B cell (primary cell): Measurements from ENCODE around the gene STX8. TPM values are rescaled to one million over a fixed set of nuclear protein-coding genes. Genes with fewer than 3 reads are reported as not detected.
A peak's percentile ranks its signal among the peaks of the same experiment; 100 is the strongest.

ENCODE experiments used
- ATAC-seq: fragments of 200-7000 bp; cut with Tn5 transposase; one replicate; pipeline ENCODE4 v1.10.0; 2021; ENCODE audit warnings: low read depth, mild to moderate bottlenecking, moderate number of reproducible peaks, moderate library complexity
- CTCF ChIA-PET: fragments of 350-600 bp; sonication (Branson Sonifier 250); formaldehyde crosslinking; loops from one replicate; lab custom pipeline; 2021; ENCODE audit warnings: antibody characterized with exemption, inconsistent platforms; lab: Charles Lee
- POLR2A ChIA-PET: fragments of 350-600 bp; sonication (Branson Sonifier 250); formaldehyde crosslinking; loops from one replicate; lab custom pipeline; 2021; ENCODE audit warnings: antibody characterized with exemption; lab: Charles Lee
- DNase-seq: peaks from one replicate; pipeline ENCODE4 v3.0.0; 2013
- H2AFZ ChIP-seq: 2 replicates; pipeline ENCODE4 v1.6.1; 2012; ENCODE audit warnings: mild to moderate bottlenecking, low read depth, low read length; ENCODE audit not compliant: insufficient read depth, poor library complexity, severe bottlenecking
- H3K27ac ChIP-seq, 2 donors: 1 replicate in 1 of 2; 2 replicates in 1 of 2; pipeline ENCODE4 v1.5.1; 2012 to 2013; ENCODE audit warnings: low read length in 2 of 2, mild to moderate bottlenecking in 2 of 2, moderate library complexity in 1 of 2
- H3K27me3 ChIP-seq, 4 experiments: fragments of 200-600 bp in 1 of 4; sonication (generic) in 1 of 4; replicated peaks in 1 of 4; 1 replicate in 2 of 4; 2 replicates in 2 of 4; pipeline versions ENCODE4 v1.6.1 to v1.7.0; 2013 to 2016; ENCODE audit warnings: low read length in 3 of 4, mild to moderate bottlenecking in 2 of 4, mixed read lengths in 1 of 4, moderate library complexity in 1 of 4; ENCODE audit not compliant: insufficient read depth in 4 of 4, control insufficient read depth in 3 of 4; ENCODE audit errors: control extremely low read depth in 1 of 4
- H3K36me3 ChIP-seq, 2 experiments: replicated peaks in 1 of 2; 1 replicate in 1 of 2; 2 replicates in 1 of 2; pipeline versions ENCODE4 v1.6.1 to v1.7.1; 2013; ENCODE audit warnings: low read length in 1 of 2; ENCODE audit not compliant: insufficient read depth in 2 of 2, control insufficient read depth in 1 of 2; ENCODE audit errors: control extremely low read depth in 1 of 2, extremely low read depth in 1 of 2
- H3K4me1 ChIP-seq, 2 donors: fragments of 200-600 bp in 1 of 2; sonication (generic) in 1 of 2; 1 replicate in 1 of 2; 2 replicates in 1 of 2; pipeline versions ENCODE4 v1.5.1 to v1.6.1; 2013 to 2017; ENCODE audit warnings: low read length in 2 of 2; ENCODE audit not compliant: control insufficient read depth in 2 of 2, insufficient read depth in 2 of 2
- H3K4me2 ChIP-seq: replicated peaks from 2 replicates; pipeline ENCODE3; 2012; ENCODE audit warnings: mild to moderate bottlenecking, low read depth, low read length; ENCODE audit not compliant: poor library complexity, severe bottlenecking
- H3K4me3 ChIP-seq, 5 experiments: fragments of 200-600 bp in 1 of 5; sonication (generic) in 1 of 5; 1 replicate in 3 of 5; 2 replicates in 2 of 5; pipeline versions ENCODE4 v1.5.1 to v1.7.0; 2011 to 2016; ENCODE audit warnings: low read length in 4 of 5, mild to moderate bottlenecking in 4 of 5, low read depth in 2 of 5, control low read depth in 1 of 5, moderate library complexity in 1 of 5; ENCODE audit not compliant: insufficient read depth in 1 of 5; ENCODE audit errors: control extremely low read depth in 1 of 5, extremely low read depth in 1 of 5
- H3K79me2 ChIP-seq: fragments of 200-600 bp; sonication (generic); one replicate; pipeline ENCODE4 v1.6.0; 2016; ENCODE audit warnings: low read length; ENCODE audit not compliant: control insufficient read depth, insufficient read depth
- H3K9ac ChIP-seq: fragments of 200-600 bp; sonication (generic); 2 replicates; pipeline ENCODE4 v1.6.1; 2017; ENCODE audit warnings: mild to moderate bottlenecking, low read length, moderate library complexity
- H3K9me3 ChIP-seq, 3 donors: one replicate each; pipeline versions ENCODE4 v1.6.1 to v1.7.1; 2013; ENCODE audit warnings: low read length in 2 of 3; ENCODE audit not compliant: control insufficient read depth in 2 of 3, insufficient read depth in 1 of 3; ENCODE audit errors: control extremely low read depth in 1 of 3
- H4K20me1 ChIP-seq: 2 replicates; pipeline ENCODE4 v1.6.0; 2012; ENCODE audit warnings: mild to moderate bottlenecking, low read length; ENCODE audit not compliant: insufficient read depth, control insufficient read depth, poor library complexity, severe bottlenecking
- H3K27ac Mint-ChIP-seq: one replicate; pipeline ENCODE4 v1.8.0; 2021; ENCODE audit warnings: mixed read lengths
- H3K27me3 Mint-ChIP-seq: one replicate; pipeline ENCODE4 v1.8.0; 2021; ENCODE audit warnings: mixed read lengths
- H3K4me1 Mint-ChIP-seq: one replicate; pipeline ENCODE4 v1.8.0; 2021; ENCODE audit warnings: mixed read lengths
- H3K4me3 Mint-ChIP-seq: one replicate; pipeline ENCODE4 v1.8.0; 2021; ENCODE audit warnings: mixed read lengths
- H3K9me3 Mint-ChIP-seq: one replicate; pipeline ENCODE4 v1.8.0; 2022; ENCODE audit warnings: mixed read lengths; ENCODE audit not compliant: insufficient read depth
- EZH2 ChIP-seq: IDR thresholded peaks from 2 replicates; pipeline ENCODE4 v1.6.1; 2012; ENCODE audit warnings: borderline replicate concordance, low read depth, mild to moderate bottlenecking, moderate library complexity, low read length; ENCODE audit not compliant: insufficient read depth, poor library complexity, severe bottlenecking
- WGBS: methylation state at CpG from one replicate; pipeline ENCODE4 v1.1.5; 2013; ENCODE audit warnings: missing lambda C conversion rate; ENCODE audit not compliant: insufficient coverage; 5-methylcytosine and 5-hydroxymethylcytosine counted together
- intact Hi-C: fragments of 100-400 bp; cut with micrococcal nuclease; formaldehyde crosslinking; loops from one replicate; pipeline ENCODE4 v1.10.0; 2022
- polyA plus RNA-seq: library from polyadenylated mRNA; depleted of rRNA; stranded (reverse); fragments of >200 nt; gene quantifications from 2 replicates; pipeline ENCODE4 v1.2.3, GENCODE V29; 2012
- total RNA-seq, 2 donors: library from RNA; stranded (reverse); fragments of 120-200 nt in 1 of 2; gene quantifications; 1 replicate in 1 of 2; 2 replicates in 1 of 2; pipeline versions ENCODE4 v1.2.3 to v1.2.4, GENCODE V29; 2013 to 2022
- TF ChIP-seq, protein P1 (sequence below): fragments of 200-600 bp; IDR thresholded peaks from one replicate; pipeline ENCODE4 v1.8.0; 2022; ENCODE audit warnings: antibody characterized with exemption, mild to moderate bottlenecking

Gene STX8
- total and polyA plus RNA-seq, 2 donors (not counting 1 experiment from before 2014, with no cell fraction given) = 35.8 to 61.5 TPM

DNA sequence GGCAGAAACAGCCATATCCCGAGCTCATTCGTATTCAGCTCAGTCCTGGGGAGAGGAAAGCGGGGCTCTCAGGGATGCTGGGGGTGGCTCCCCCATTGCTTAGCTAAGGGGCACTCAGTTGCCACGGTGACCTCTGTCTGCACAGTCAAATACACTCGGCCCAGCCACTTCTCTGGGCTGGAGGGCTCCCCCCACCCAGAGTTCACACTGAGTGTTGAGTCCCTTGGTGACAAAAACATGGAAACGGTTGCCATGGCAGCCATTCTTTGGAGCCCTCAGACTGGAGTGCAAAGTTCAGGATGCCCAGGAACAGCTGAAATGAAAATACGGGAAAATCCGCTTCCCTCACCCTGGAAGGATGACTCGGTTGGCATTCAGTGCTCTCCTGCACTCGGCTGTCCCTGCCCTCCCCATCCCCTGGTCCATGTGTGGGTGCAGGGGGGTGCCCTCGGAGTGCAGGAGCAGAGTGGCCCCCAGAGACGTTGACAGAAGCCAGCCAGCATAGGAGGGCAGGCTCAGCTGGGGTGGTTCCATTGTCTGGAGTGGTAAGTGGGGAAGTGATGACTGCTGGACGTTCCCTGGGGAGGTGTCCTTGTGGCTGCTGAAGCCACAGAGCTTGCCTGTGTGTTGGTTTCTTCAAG is 337.8 kb downstream of the STX8 start:
- Mint-ChIP-seq H3K27me3 (peaks cover 19% of the 10 kb centered on the region), H3K27ac (no peak overlapping the region), H3K9me3 (no peaks in the 10 kb centered on the region), H3K4me1 (peaks cover 24% of the 10 kb centered on the region), H3K4me3 (peak overlapping the region; percentile 54)
- Histone ChIP-seq H3K36me3 (no peaks in the 10 kb centered on the region), H3K27me3 (peaks cover 0 to 34% (median 0%) of the 10 kb centered on the region in 4 experiments), H3K79me2 (no peaks in the 10 kb centered on the region), H2AFZ (no peak overlapping the region), H4K20me1 (no peaks in the 10 kb centered on the region), H3K9ac (no peak overlapping the region), H3K9me3 (peaks cover 0 to 2% (median 0%) of the 10 kb centered on the region in 3 donors), H3K4me2 (no peak overlapping the region), H3K4me3 (no peak overlapping the region), H3K27ac (no peak overlapping the region), H3K4me1 (peaks cover 13 to 20% of the 10 kb centered on the region in 2 donors)
- no peak for TF ChIP-seq EZH2
- TF ChIP-seq, protein P1, sequence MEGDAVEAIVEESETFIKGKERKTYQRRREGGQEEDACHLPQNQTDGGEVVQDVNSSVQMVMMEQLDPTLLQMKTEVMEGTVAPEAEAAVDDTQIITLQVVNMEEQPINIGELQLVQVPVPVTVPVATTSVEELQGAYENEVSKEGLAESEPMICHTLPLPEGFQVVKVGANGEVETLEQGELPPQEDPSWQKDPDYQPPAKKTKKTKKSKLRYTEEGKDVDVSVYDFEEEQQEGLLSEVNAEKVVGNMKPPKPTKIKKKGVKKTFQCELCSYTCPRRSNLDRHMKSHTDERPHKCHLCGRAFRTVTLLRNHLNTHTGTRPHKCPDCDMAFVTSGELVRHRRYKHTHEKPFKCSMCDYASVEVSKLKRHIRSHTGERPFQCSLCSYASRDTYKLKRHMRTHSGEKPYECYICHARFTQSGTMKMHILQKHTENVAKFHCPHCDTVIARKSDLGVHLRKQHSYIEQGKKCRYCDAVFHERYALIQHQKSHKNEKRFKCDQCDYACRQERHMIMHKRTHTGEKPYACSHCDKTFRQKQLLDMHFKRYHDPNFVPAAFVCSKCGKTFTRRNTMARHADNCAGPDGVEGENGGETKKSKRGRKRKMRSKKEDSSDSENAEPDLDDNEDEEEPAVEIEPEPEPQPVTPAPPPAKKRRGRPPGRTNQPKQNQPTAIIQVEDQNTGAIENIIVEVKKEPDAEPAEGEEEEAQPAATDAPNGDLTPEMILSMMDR = no peak
- CTCF ChIA-PET = no interaction called here
- WGBS = 81% methylated on average over 13 of the region's 13 CpGs
- POLR2A ChIA-PET = interaction anchor here (0.6 kb wide), 1 partner anchor 32 kb away, joined by 3 read pairs; no protein-coding TSS in a partner anchor
- DNase-seq = peak; percentile 16
- no peak for ATAC-seq
- intact Hi-C loops = no loop called here

DNA sequence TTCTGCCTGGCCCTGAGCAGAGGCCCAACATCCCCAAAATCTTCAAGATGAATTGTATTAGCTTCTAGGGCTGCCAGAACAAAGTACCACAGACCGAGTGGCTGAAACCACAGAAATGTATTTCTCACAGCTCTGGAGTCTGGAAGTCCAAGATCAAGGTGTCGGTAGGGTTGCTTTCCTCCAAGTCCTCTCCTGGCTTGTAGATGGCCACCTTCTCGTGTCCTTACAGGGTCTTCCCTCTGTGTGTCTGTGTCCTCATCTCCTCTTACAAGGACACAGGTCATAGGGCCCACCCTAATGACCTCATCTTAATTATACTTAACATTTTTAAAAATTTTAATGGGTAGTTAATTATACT is 338.6 kb downstream of the STX8 start:
- H3K4me2 ChIP-seq = no peak overlapping the region
- H2AFZ ChIP-seq = no peak overlapping the region
- no peak for TF ChIP-seq EZH2
- TF ChIP-seq, protein P1 = no peak
- H3K79me2 ChIP-seq = no peaks in the 10 kb centered on the region
- no peak overlapping the region for H3K9ac ChIP-seq
- 73% methylated on average over 2 of the region's 3 CpGs for WGBS
- H3K27ac ChIP-seq = no peak overlapping the region
- no peaks in the 10 kb centered on the region for H4K20me1 ChIP-seq
- no peaks in the 10 kb centered on the region for H3K36me3 ChIP-seq
- H3K9me3 ChIP-seq = peaks cover 0 to 5% (median 0%) of the 10 kb centered on the region in 3 donors
- DNase-seq (no peak), ATAC-seq (no peak)
- Mint-ChIP-seq H3K27me3 (peaks cover 19% of the 10 kb centered on the region), H3K9me3 (no peaks in the 10 kb centered on the region), H3K4me1 (peaks cover 24% of the 10 kb centered on the region), H3K4me3 (no peak overlapping the region), H3K27ac (no peak overlapping the region)
- intact Hi-C loops = no loop called here
- POLR2A ChIA-PET = interaction anchor here (0.6 kb wide), 1 partner anchor 33 kb away, joined by 3 read pairs; no protein-coding TSS in a partner anchor
- CTCF ChIA-PET = no interaction called here
- peaks cover 13 to 20% of the 10 kb centered on the region in 2 donors for H3K4me1 ChIP-seq
- H3K27me3 ChIP-seq = peaks cover 0 to 38% (median 1%) of the 10 kb centered on the region in 4 experiments
- H3K4me3 ChIP-seq = no peak overlapping the region
